Upper lobe of left lung (tissue), 4 donors: ENCODE data around the gene PHTF2.

Source experiments
- CTCF ChIP-seq, 6 experiments: fragments of 450-650 bp in 4 of 6; fragments of 200-600 bp in 2 of 6; sonication (generic) in 2 of 6; IDR thresholded peaks; one replicate each; pipeline ENCODE4 v1.5.1; 2016 to 2019; ENCODE audit warnings: antibody characterized with exemption in 6 of 6
- EP300 ChIP-seq, 4 donors: sonication (generic); formaldehyde crosslinking; IDR thresholded peaks; one replicate each; pipeline ENCODE4 v1.5.1; 2017; ENCODE audit warnings: antibody characterized with exemption in 4 of 4, control low read depth in 2 of 4
- POLR2A ChIP-seq, 4 donors: fragments of 450-650 bp; IDR thresholded peaks; one replicate each; pipeline ENCODE4 v1.5.1; 2016 to 2017; ENCODE audit warnings: antibody characterized with exemption in 4 of 4, mild to moderate bottlenecking in 2 of 4

GRCh38 chr7:77846317-77847092 is 47.9 kb downstream of the PHTF2 start:
- TF ChIP-seq POLR2A (IDR thresholded peaks at IDR 0.05), result no peak
- no peak for TF ChIP-seq CTCF (IDR thresholded peaks at IDR 0.05)
- TF ChIP-seq EP300 (IDR thresholded peaks at IDR 0.05), result no peak
